Retinal pigment epithelial cell (primary cell): ENCODE data around the gene C16orf74.
A peak's percentile ranks its signal among the peaks of the same experiment; 100 is the strongest.

Source experiments
- DNase-seq: peaks from one replicate; pipeline ENCODE4 v3.0.0-alpha.2; 2010; ENCODE audit warnings: low read depth
- H3K4me3 ChIP-seq: 2 replicates; pipeline ENCODE4 v1.5.1; 2011; ENCODE audit warnings: mild to moderate bottlenecking, low read length, control low read depth, moderate library complexity
- TF ChIP-seq, protein P1 (sequence below): conservative IDR thresholded peaks from 2 replicates; pipeline ENCODE4 v1.5.1; 2011; ENCODE audit warnings: low read depth, low read length, control low read depth, inconsistent platforms

Gene C16orf74

DNA sequence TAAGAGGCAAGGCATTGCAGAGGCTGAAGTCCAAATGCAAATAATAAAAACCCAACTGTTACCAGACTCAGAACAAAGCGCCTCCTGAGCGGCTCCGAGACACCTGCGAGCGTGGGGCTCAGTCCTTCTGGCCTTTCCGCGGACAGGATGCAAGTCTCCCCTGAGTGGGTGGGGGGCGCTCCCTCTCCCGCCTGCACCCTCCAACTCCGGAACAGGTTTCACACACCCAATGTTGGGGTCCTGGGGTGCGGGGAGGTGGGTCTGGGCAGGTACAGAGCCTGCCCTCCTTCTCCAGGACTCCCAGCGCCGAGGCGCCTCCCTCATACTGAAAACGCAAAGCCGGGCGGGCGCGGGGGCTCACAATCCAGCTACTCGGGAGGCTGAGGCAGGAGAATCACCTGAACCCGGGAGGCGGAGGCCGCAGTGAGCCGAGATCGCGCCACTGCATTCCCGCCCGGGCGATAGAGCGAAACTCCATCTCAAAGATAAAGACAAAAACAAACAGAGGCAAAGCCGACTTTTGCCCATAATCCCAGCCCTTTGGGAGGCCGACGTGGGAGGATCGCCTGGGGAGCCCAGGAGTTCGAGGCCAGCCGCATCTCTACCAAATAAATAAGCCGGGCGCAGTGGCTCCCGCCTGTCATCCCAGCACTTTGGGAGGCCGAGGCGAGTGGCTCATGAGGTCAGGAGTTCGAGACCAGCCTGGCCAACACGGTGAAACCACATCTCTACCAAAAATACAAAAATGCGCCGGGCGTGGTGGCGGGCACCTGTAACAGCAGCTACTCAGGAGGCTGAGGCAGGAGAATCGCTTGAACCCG, 63.0 kb downstream of the C16orf74 start:
- H3K4me3 ChIP-seq: peak overlapping the region; percentile 67
- TF ChIP-seq, protein P1, sequence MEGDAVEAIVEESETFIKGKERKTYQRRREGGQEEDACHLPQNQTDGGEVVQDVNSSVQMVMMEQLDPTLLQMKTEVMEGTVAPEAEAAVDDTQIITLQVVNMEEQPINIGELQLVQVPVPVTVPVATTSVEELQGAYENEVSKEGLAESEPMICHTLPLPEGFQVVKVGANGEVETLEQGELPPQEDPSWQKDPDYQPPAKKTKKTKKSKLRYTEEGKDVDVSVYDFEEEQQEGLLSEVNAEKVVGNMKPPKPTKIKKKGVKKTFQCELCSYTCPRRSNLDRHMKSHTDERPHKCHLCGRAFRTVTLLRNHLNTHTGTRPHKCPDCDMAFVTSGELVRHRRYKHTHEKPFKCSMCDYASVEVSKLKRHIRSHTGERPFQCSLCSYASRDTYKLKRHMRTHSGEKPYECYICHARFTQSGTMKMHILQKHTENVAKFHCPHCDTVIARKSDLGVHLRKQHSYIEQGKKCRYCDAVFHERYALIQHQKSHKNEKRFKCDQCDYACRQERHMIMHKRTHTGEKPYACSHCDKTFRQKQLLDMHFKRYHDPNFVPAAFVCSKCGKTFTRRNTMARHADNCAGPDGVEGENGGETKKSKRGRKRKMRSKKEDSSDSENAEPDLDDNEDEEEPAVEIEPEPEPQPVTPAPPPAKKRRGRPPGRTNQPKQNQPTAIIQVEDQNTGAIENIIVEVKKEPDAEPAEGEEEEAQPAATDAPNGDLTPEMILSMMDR: no peak
- no peak for DNase-seq

DNA sequence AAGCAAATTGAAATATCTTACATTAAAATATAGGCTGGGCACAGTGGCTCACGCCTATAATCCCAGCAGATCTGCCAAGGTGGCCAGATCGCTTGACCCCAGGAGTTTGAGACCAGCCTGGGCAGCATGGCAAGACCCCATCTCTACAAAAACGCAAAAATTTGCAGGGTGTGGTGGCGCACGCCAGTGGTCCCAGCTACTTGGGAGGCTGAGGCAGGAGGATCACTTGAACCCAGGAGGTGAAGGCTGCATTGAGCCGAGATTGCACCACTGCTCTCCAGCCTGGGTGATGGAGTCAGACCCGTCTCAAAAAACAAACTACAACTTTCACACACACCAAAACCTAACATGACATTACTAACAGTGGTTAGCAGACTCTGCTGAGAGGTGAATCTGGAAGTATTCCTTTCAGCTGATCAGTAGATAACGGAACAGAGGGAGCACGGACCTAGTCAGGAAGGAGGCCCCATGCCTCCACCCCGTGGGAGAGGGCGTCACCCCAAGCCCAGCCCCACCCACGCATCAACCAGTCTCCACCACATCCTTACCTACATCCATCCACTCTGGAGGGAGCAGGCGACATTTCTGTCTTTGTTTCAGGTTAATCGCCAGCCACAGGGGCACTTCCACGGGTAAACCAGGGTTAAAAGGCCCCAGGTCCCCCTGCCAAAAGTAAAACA, 63.8 kb downstream of the C16orf74 start:
- DNase-seq: no peak
- TF ChIP-seq, protein P1: no peak
- no peak overlapping the region for H3K4me3 ChIP-seq

DNA sequence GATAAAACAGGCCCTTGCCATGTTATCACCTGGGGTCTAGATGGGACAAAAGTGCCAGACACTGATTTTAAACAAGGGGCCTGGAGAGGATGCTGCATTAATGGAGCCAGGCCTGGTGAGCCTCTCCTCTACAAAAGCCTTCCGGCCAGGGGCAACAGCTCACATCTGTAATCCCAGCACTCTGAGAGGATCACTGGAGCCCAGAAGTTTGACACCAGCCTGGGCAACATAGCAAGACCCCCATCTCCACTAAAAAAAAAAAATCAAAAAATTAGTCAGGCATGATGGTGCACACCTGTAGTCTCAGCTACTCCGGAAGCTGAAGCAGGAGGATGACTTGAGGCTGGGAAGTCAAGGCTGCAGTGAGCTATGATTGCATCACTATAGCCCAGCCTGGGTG, 65.6 kb downstream of the C16orf74 start:
- TF ChIP-seq, protein P1: no peak
- no peak for DNase-seq
- H3K4me3 ChIP-seq: no peak overlapping the region

DNA sequence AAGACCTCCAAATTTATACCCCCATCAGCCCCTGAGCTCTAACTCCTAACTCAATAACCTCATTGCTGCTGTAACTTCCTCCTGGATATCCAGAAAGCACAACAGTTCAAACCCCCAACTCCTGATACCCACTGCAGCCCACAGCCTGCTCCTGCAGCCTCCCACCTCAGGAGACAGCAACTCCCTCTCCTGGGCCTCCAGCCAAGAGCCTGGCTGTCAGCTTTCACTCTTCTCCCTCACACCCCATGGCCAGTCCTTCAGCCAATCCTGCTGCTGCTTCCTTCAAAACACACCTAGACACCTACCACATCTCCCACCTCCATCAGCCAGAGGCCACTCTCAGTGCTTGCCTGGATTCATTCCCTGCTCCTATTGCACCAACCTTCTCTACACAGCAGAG, 67.5 kb downstream of the C16orf74 start:
- no peak for DNase-seq
- TF ChIP-seq, protein P1: no peak
- H3K4me3 ChIP-seq: no peak overlapping the region

DNA sequence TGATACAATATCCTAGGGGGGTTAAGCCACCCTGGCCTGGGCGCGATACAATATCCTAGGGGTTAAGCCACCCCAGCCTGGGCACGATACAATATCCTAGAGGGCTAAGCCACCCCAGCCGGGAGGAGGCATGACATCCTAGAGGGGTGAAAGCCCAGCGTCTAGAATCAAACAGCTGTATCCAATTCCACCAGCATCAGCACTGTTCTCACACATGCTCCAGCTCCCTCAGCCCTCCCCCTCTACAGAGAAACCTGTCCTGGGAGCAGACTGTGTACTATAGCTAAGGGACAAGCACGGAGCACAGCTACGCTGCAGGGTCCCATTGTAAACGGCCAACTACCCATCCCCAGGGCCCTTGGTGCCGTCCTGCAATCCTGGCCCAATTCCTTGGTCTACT, 68.4 kb downstream of the C16orf74 start:
- TF ChIP-seq, protein P1: no peak
- no peak overlapping the region for H3K4me3 ChIP-seq
- DNase-seq: no peak

DNA sequence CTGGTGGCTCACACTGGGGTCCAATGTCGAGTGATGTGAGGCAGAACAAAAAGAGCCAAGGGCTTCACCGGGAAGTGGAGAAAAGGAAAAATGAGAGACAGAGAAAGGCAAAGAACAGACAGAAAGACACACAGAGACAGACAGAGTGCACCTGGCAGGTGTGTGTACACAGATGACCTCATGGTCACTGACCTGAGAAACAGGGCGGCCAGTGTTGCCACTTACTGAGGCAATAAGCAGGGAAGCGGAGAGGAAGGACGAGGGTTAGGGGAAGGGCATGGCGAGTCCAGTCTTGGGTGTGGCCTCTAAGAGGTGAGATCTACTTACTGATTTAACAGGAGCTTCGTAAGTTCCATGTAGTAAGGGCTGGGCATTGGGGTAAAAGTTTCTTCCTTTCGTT, 69.6 kb downstream of the C16orf74 start:
- TF ChIP-seq, protein P1: no peak
- no peak overlapping the region for H3K4me3 ChIP-seq
- DNase-seq: no peak

DNA sequence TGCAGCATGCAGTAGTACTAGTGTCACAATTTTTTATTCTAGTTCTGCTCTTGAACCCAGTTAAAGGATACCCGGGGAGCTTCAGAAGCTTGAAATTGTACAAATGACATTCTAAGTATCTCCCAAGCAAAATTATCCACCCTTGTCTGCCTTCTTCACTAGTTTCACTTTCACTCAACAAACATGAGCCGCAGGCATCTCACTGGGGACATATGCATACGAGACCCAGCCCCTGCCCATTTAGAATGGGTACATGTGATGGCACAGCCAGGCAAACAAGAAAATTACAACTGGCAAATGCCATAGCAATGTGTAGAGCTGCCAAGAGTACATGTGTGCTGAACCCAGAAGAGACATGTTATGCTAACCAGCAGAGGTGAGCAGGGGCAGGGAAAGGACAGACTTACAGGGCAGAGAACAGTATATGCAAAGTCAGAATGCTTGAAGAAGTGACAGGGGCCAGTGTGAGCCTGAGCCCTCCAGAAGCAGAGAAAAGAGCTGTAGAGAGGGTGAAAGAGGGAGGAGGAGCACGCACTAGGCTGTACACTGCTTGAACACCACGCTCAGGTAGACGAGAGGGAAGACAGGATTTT, 70.4 kb downstream of the C16orf74 start:
- DNase-seq: no peak
- TF ChIP-seq, protein P1: no peak
- no peak overlapping the region for H3K4me3 ChIP-seq
